IMR-90 (cell line): ENCODE measurements around the gene ENHO. TPM values are rescaled to one million over a fixed set of nuclear protein-coding genes. Genes with fewer than 3 reads are reported as not detected.

Experiments
- ATAC-seq: fragments of 200-7000 bp; cut with Tn5 transposase; 2 replicates; pipeline ENCODE4 v1.9.1; 2020; ENCODE audit warnings: low read depth, mild to moderate bottlenecking, moderate library complexity
- BruUV-seq: library from RNA; stranded (reverse); fragments of 400-500 nt; replicated peaks from 2 replicates; lab custom pipeline; 2021; lab: Mats Ljungman, UMichigan
- CTCF ChIA-PET: fragments of 300-600 bp; formaldehyde crosslinking; extraction: SDS; loops from one replicate; lab custom pipeline; 2021; ENCODE audit warnings: antibody characterized with exemption; lab: Yijun Ruan, JAX
- POLR2A ChIA-PET: fragments of 300-600 bp; sonication (Branson Sonifier 250); formaldehyde crosslinking; loops from one replicate; lab custom pipeline; 2022; ENCODE audit warnings: antibody characterized with exemption; ENCODE audit not compliant: unreplicated experiment; lab: Charles Lee
- DNase-seq: peaks from one replicate; pipeline ENCODE4 v3.0.0; 2013
- H2AFZ ChIP-seq: replicated peaks from 2 replicates; pipeline ENCODE3; 2013; ENCODE audit warnings: low read length, mild to moderate bottlenecking; ENCODE audit not compliant: poor library complexity
- H2AK5ac ChIP-seq: 2 replicates; pipeline ENCODE4 v1.6.1; 2013; ENCODE audit warnings: low read depth, low read length, inconsistent platforms
- H2AK9ac ChIP-seq: replicated peaks from 2 replicates; pipeline ENCODE3; 2013; ENCODE audit warnings: mild to moderate bottlenecking, low read depth, low read length, moderate library complexity; ENCODE audit not compliant: poor library complexity
- H2BK120ac ChIP-seq: 2 replicates; pipeline ENCODE4 v1.6.1; 2013; ENCODE audit warnings: low read depth, low read length, inconsistent platforms
- H2BK15ac ChIP-seq: 3 replicates; pipeline ENCODE4 v1.6.1; 2013; ENCODE audit warnings: low read depth, low read length, inconsistent platforms
- H2BK20ac ChIP-seq: 2 replicates; pipeline ENCODE4 v1.6.1; 2013; ENCODE audit warnings: low read depth, mild to moderate bottlenecking, inconsistent platforms, low read length, moderate library complexity
- H2BK5ac ChIP-seq: 2 replicates; pipeline ENCODE4 v1.6.1; 2013; ENCODE audit warnings: mild to moderate bottlenecking, low read depth, low read length, inconsistent platforms; ENCODE audit not compliant: poor library complexity, severe bottlenecking
- H3K14ac ChIP-seq: replicated peaks from 2 replicates; pipeline ENCODE4 v1.6.1; 2013; ENCODE audit warnings: low read depth, low read length, inconsistent platforms
- H3K18ac ChIP-seq: 2 replicates; pipeline ENCODE4 v1.6.1; 2013; ENCODE audit warnings: low read depth, low read length, control low read depth
- H3K23ac ChIP-seq: 2 replicates; pipeline ENCODE4 v1.6.1; 2013; ENCODE audit warnings: low read depth, low read length, inconsistent platforms
- H3K27ac ChIP-seq: 2 replicates; pipeline ENCODE4 v1.5.1; 2013; ENCODE audit warnings: mild to moderate bottlenecking, control low read depth, low read length; ENCODE audit not compliant: insufficient read depth
- H3K27me3 ChIP-seq: 2 replicates; pipeline ENCODE4 v1.6.1; 2013; ENCODE audit warnings: low read length; ENCODE audit not compliant: control insufficient read depth, insufficient read depth
- H3K36me3 ChIP-seq: 2 replicates; pipeline ENCODE4 v1.6.1; 2013; ENCODE audit warnings: low read length, mixed read lengths; ENCODE audit not compliant: control insufficient read depth, insufficient read depth
- H3K4ac ChIP-seq: 2 replicates; pipeline ENCODE4 v1.6.1; 2013; ENCODE audit warnings: low read depth, low read length, inconsistent platforms
- H3K4me1 ChIP-seq: 2 replicates; pipeline ENCODE4 v1.6.1; 2013; ENCODE audit warnings: low read length, mixed read lengths; ENCODE audit not compliant: control insufficient read depth, insufficient read depth
- H3K4me2 ChIP-seq: 2 replicates; pipeline ENCODE4 v1.6.1; 2013; ENCODE audit warnings: low read depth, mild to moderate bottlenecking, control low read depth, low read length, moderate library complexity
- H3K4me3 ChIP-seq: 2 replicates; pipeline ENCODE4 v1.5.1; 2013; ENCODE audit warnings: low read depth, mild to moderate bottlenecking, control low read depth, low read length, moderate library complexity; ENCODE audit not compliant: insufficient read depth
- H3K56ac ChIP-seq: 2 replicates; pipeline ENCODE4 v1.6.1; 2013; ENCODE audit warnings: low read length, inconsistent platforms; ENCODE audit not compliant: insufficient read depth; ENCODE audit errors: extremely low read depth
- H3K79me1 ChIP-seq, 2 experiments: 2 replicates each; pipeline ENCODE4 v1.6.1; 2013; ENCODE audit warnings: low read length in 2 of 2, inconsistent platforms in 1 of 2, low read depth in 1 of 2
- H3K9ac ChIP-seq: 2 replicates; pipeline ENCODE4 v1.6.1; 2013; ENCODE audit warnings: low read depth, low read length, control low read depth
- H3K9me1 ChIP-seq: 2 replicates; pipeline ENCODE4 v1.6.1; 2013; ENCODE audit warnings: low read length, inconsistent platforms; ENCODE audit not compliant: insufficient read depth
- H3K9me3 ChIP-seq: 2 replicates; pipeline ENCODE4 v1.6.1; 2013; ENCODE audit warnings: low read length; ENCODE audit not compliant: control insufficient read depth, insufficient read depth
- H4K20me1 ChIP-seq: 2 replicates; pipeline ENCODE4 v1.6.1; 2013; ENCODE audit warnings: low read length, inconsistent platforms; ENCODE audit not compliant: insufficient read depth
- H4K5ac ChIP-seq: 2 replicates; pipeline ENCODE4 v1.6.1; 2013; ENCODE audit warnings: mild to moderate bottlenecking, low read depth, low read length, control low read depth
- H4K8ac ChIP-seq, 2 experiments: 2 replicates each; pipeline ENCODE4 v1.6.1; 2013; ENCODE audit warnings: low read depth in 2 of 2, low read length in 2 of 2, control low read depth in 1 of 2, inconsistent platforms in 1 of 2
- H4K91ac ChIP-seq: 2 replicates; pipeline ENCODE4 v1.6.1; 2013; ENCODE audit warnings: low read depth, low read length, inconsistent platforms; ENCODE audit not compliant: insufficient read depth
- BHLHE40 ChIP-seq: fragments of 150-350 bp; IDR thresholded peaks from 2 replicates; pipeline ENCODE4 v1.6.1; 2016; ENCODE audit warnings: mild to moderate bottlenecking, low read depth, low read length
- CEBPB ChIP-seq: IDR thresholded peaks from 2 replicates; pipeline ENCODE4 v1.6.1; 2012; ENCODE audit warnings: low read depth, low read length, improper control_type of control experiment
- CHD1 ChIP-seq: IDR thresholded peaks from 2 replicates; pipeline ENCODE4 v1.6.1; 2012; ENCODE audit warnings: low read depth, low read length, improper control_type of control experiment
- CTCF ChIP-seq: conservative IDR thresholded peaks from 2 replicates; pipeline ENCODE4 v1.5.1; 2012; ENCODE audit warnings: mild to moderate bottlenecking, low read depth, low read length, improper control_type of control experiment
- ELK1 ChIP-seq: fragments of 150-350 bp; IDR thresholded peaks from 2 replicates; pipeline ENCODE4 v1.6.1; 2016; ENCODE audit warnings: low read depth, mild to moderate bottlenecking, low read length, moderate library complexity, borderline replicate concordance
- FOS ChIP-seq: fragments of 150-350 bp; IDR thresholded peaks from 2 replicates; pipeline ENCODE4 v1.6.1; 2016; ENCODE audit warnings: low read depth, low read length
- MAFK ChIP-seq: IDR thresholded peaks from 2 replicates; pipeline ENCODE4 v1.6.1; 2012; ENCODE audit warnings: low read depth, low read length, improper control_type of control experiment
- MAZ ChIP-seq: IDR thresholded peaks from 2 replicates; pipeline ENCODE4 v1.6.1; 2012; ENCODE audit warnings: low read depth, mild to moderate bottlenecking, low read length, improper control_type of control experiment, moderate library complexity, borderline replicate concordance
- MXI1 ChIP-seq: IDR thresholded peaks from 2 replicates; pipeline ENCODE4 v1.6.1; 2012; ENCODE audit warnings: low read depth, mild to moderate bottlenecking, low read length, moderate library complexity, borderline replicate concordance
- NFE2L2 ChIP-seq: fragments of 150-350 bp; IDR thresholded peaks from 2 replicates; pipeline ENCODE4 v1.6.1; 2016; ENCODE audit warnings: low read depth, mild to moderate bottlenecking, low read length
- RAD21 ChIP-seq: IDR thresholded peaks from 2 replicates; pipeline ENCODE4 v1.6.1; 2012; ENCODE audit warnings: low read length, improper control_type of control experiment
- RCOR1 ChIP-seq: IDR thresholded peaks from 2 replicates; pipeline ENCODE4 v1.6.1; 2012; ENCODE audit warnings: mild to moderate bottlenecking, low read length, improper control_type of control experiment; ENCODE audit not compliant: insufficient replicate concordance
- SMC3 ChIP-seq: fragments of 150-350 bp; IDR thresholded peaks from 2 replicates; pipeline ENCODE4 v1.6.1; 2016; ENCODE audit warnings: low read depth, mild to moderate bottlenecking, antibody characterized with exemption, low read length, moderate library complexity
- USF2 ChIP-seq: fragments of 150-350 bp; IDR thresholded peaks from 2 replicates; pipeline ENCODE4 v1.6.1; 2017; ENCODE audit warnings: mild to moderate bottlenecking, antibody characterized with exemption, low read length, low read depth
- WGBS, 2 experiments: methylation state at CpG; one replicate each; pipeline versions ENCODE4 v1.1.5 to v1.1.7; 2013; ENCODE audit warnings: missing lambda C conversion rate in 2 of 2; ENCODE audit not compliant: insufficient read length in 1 of 2; ENCODE audit errors: extremely low coverage in 2 of 2; 5-methylcytosine and 5-hydroxymethylcytosine counted together
- dilution Hi-C: fragments of 300-500 bp; cut with HindIII; formaldehyde crosslinking; loops from one replicate; pipeline ENCODE4 v1.14.3; 2018; ENCODE audit warnings: low sequenced_read_pairs; ENCODE audit not compliant: unreplicated experiment
- in situ Hi-C: fragments of 300-500 bp; cut with MboI; formaldehyde crosslinking; loops from 3 replicates; pipeline ENCODE4 v1.14.3; 2019; ENCODE audit warnings: low sequenced_read_pairs, inconsistent platforms, mixed read lengths
- intact Hi-C: fragments of 100-400 bp; cut with micrococcal nuclease; formaldehyde crosslinking; loops from 2 replicates; pipeline ENCODE4 v1.10.0; 2022
- polyA plus RNA-seq, 3 experiments: library from polyadenylated mRNA; depleted of rRNA; stranded (reverse); fragments of >200 nt; gene quantifications; 2 replicates each; pipeline ENCODE4 v1.2.3, GENCODE V29; 2012; ENCODE audit warnings: low replicate concordance in 1 of 3
- total RNA-seq: library from RNA; depleted of rRNA; stranded (reverse); fragments of >200 nt; gene quantifications from 2 replicates; pipeline ENCODE4 v1.2.3, GENCODE V29; 2012

The ENHO gene
- total and polyA plus RNA-seq, 2 of the 4 experiments (the other 2 are of a cell fraction) = not detected

GRCh38 chr9:34491596-34491995, 31.2 kb downstream of the ENHO start:
- WGBS, 2 experiments = 14% methylated on average over 1 of the region's 2 CpGs; no CpG with 5 or more reads in 1 of the 2 experiments
- CTCF ChIA-PET = no interaction called here
- no peak for ATAC-seq

More at GRCh38 chr9:34491596-34491995, 31.2 kb downstream of the ENHO start:
- Histone ChIP-seq H2BK5ac (no peak overlapping the region), H4K5ac (no peak overlapping the region), H3K4me2 (no peak overlapping the region), H3K23ac (no peak overlapping the region), H2AK9ac (no peak overlapping the region), H3K27me3 (peaks cover 24% of the 10 kb centered on the region), H3K27ac (no peak overlapping the region), H3K36me3 (no peaks in the 10 kb centered on the region), H2BK120ac (no peak overlapping the region), H2BK20ac (no peak overlapping the region), H2AK5ac (no peak overlapping the region), H3K9ac (no peak overlapping the region), H3K18ac (no peak overlapping the region), H3K4me1 (no peaks in the 10 kb centered on the region), H3K9me3 (no peaks in the 10 kb centered on the region), H3K9me1 (no peaks in the 10 kb centered on the region), H3K4me3 (no peak overlapping the region), H3K79me1 (no peaks in the 10 kb centered on the region), H4K8ac (no peak overlapping the region), H2AFZ (no peak overlapping the region), H3K56ac (no peak overlapping the region), H3K4ac (no peak overlapping the region), H4K20me1 (no peaks in the 10 kb centered on the region; the same call in 1 of the 2 replicates), H3K14ac (no peak overlapping the region), H2BK15ac (no peak overlapping the region), H4K91ac (no peak overlapping the region)
- no peak for DNase-seq
- dilution Hi-C loops (no loop called here), intact Hi-C loops (no loop called here), in situ Hi-C loops (loop anchor here (5.0 to 10.0 kb wide), 2 partner anchors 57 to 84 kb away; no protein-coding TSS in a partner anchor)
- no TSS peak for BruUV-seq
- TF ChIP-seq MAZ (no peak), MXI1 (no peak), FOS (no peak), NFE2L2 (no peak), MAFK (no peak), ELK1 (no peak), USF2 (no peak), SMC3 (no peak), CTCF (no peak), RCOR1 (no peak), BHLHE40 (no peak), CHD1 (no peak), RAD21 (no peak), CEBPB (no peak)
- POLR2A ChIA-PET = no interaction called here
